Measurements from ENCODE around the gene GALNT13. TPM values are rescaled to one million over a fixed set of nuclear protein-coding genes. Genes with fewer than 3 reads are reported as not detected.

Gene GALNT13
- polyA plus RNA-seq, 3 donors: not detected

DNA sequence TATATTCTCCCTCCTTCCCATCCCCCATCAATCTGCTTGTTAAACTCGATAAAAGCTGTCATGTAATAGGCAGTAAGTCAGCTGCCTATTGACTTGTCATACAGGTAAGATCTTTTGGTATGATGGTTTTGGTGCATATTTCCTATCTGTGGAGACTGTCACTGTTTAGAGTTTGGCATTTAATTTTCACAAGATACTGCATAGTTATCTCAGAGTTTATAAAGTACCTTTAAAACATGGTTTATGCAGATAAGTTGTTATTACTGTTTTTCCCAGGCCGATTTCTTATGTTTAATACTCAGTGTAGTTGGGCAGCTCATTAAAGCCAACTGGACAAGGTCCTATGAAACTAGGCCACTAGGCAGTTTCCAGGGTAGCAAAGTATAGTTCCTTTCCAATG is 222.1 kb downstream of the GALNT13 start:
- Mint-ChIP-seq H3K9me3 (peaks cover 0 to 6% (median 0%) of the 10 kb centered on the region in 7 donors), H3K4me1 (no peaks in the 10 kb centered on the region), H3K36me3 (no peaks in the 10 kb centered on the region), H3K4me3 (no peak overlapping the region), H3K27me3 (ENCODE audit: low read depth in 3 of 3) (no peaks in the 10 kb centered on the region), H3K27ac (no peak overlapping the region)
- no peak overlapping the region for H3K27ac ChIP-seq (ENCODE audit: low read depth in 1 of 2, low read length in 2 of 2)
- no peak for DNase-seq
- no peaks in the 10 kb centered on the region for H3K36me3 ChIP-seq (replicated peaks in 1 of 2; ENCODE audit: control insufficient read depth in 1 of 2, insufficient read depth in 2 of 2, low read length in 2 of 2)
- no peaks in the 10 kb centered on the region for H3K79me2 ChIP-seq (ENCODE audit: insufficient read depth, low read length)
- H3K4me2 ChIP-seq (replicated peaks; ENCODE audit: extremely low read depth, low read length, poor library complexity, severe bottlenecking): no peak overlapping the region
- no peaks in the 10 kb centered on the region for H3K9me3 ChIP-seq (replicated peaks in 1 of 2; ENCODE audit: control insufficient read depth in 1 of 2, insufficient read depth in 1 of 2, low read length in 2 of 2)
- H2AFZ ChIP-seq (ENCODE audit: insufficient read depth, low read depth, low read length, poor library complexity, severe bottlenecking): no peak overlapping the region
- no peaks in the 10 kb centered on the region for H4K20me1 ChIP-seq (ENCODE audit: insufficient read depth, low read length)
- H3K4me3 ChIP-seq (replicated peaks in 1 of 3; ENCODE audit: low read depth in 2 of 3, low read length in 3 of 3): no peak overlapping the region
- TF ChIP-seq, protein P1, sequence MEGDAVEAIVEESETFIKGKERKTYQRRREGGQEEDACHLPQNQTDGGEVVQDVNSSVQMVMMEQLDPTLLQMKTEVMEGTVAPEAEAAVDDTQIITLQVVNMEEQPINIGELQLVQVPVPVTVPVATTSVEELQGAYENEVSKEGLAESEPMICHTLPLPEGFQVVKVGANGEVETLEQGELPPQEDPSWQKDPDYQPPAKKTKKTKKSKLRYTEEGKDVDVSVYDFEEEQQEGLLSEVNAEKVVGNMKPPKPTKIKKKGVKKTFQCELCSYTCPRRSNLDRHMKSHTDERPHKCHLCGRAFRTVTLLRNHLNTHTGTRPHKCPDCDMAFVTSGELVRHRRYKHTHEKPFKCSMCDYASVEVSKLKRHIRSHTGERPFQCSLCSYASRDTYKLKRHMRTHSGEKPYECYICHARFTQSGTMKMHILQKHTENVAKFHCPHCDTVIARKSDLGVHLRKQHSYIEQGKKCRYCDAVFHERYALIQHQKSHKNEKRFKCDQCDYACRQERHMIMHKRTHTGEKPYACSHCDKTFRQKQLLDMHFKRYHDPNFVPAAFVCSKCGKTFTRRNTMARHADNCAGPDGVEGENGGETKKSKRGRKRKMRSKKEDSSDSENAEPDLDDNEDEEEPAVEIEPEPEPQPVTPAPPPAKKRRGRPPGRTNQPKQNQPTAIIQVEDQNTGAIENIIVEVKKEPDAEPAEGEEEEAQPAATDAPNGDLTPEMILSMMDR (IDR thresholded peaks at IDR 0.05): no peak
- intact Hi-C loops (cut with micrococcal nuclease): no loop called here
- H3K27me3 ChIP-seq (ENCODE audit: control insufficient read depth in 2 of 2, insufficient read depth in 2 of 2, low read length in 2 of 2): no peaks in the 10 kb centered on the region
- no peak overlapping the region for H3K9ac ChIP-seq (ENCODE audit: insufficient read depth, low read length, poor library complexity, severe bottlenecking)
- H3K4me1 ChIP-seq (ENCODE audit: control insufficient read depth in 1 of 2, insufficient read depth in 2 of 2, low read length in 2 of 2): no peaks in the 10 kb centered on the region
- 100% methylated on average over 1 of the region's 2 CpGs for WGBS (ENCODE audit: insufficient coverage)

DNA sequence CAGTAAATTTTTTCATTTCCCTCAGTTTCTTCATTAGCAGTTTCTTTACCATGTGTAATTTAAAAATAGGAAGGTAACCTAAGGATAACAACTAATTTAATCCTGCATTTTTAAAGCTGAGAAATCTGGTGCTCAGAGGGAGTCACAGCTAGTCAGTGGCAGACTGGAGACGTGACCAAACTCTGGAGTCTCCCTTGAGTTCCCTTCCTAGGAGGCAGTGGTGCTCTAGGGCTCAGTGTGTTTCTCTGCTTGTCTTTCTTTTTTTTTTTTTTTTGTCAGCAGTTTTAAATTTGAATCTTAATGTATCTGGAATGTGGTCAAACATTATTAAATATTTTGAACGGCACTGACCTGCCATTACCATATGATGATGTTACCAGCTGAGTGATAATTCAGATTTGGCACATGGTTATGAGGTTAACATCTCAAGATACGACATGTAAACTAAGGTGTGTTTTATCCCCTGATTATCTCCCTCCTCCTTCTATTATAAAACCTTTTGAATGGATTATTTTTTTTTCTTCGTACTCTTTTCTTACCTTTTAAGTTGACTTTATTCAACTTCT is 226.2 kb downstream of the GALNT13 start:
- WGBS (ENCODE audit: insufficient coverage): no CpG with 5 or more reads among the region's 4 CpGs
- no peak overlapping the region for H3K4me2 ChIP-seq (replicated peaks; ENCODE audit: extremely low read depth, low read length, poor library complexity, severe bottlenecking)
- no peaks in the 10 kb centered on the region for H4K20me1 ChIP-seq (ENCODE audit: insufficient read depth, low read length)

More for the DNA sequence above, 226.2 kb downstream of the GALNT13 start:
- Mint-ChIP-seq H3K9me3 (peaks cover 0 to 5% (median 2%) of the 10 kb centered on the region in 7 donors), H3K36me3 (no peaks in the 10 kb centered on the region), H3K4me1 (no peaks in the 10 kb centered on the region), H3K27me3 (ENCODE audit: low read depth in 3 of 3) (no peaks in the 10 kb centered on the region), H3K27ac (no peak overlapping the region), H3K4me3 (no peak overlapping the region)
- Histone ChIP-seq H3K27me3 (ENCODE audit: control insufficient read depth in 2 of 2, insufficient read depth in 2 of 2, low read length in 2 of 2) (no peaks in the 10 kb centered on the region), H3K4me1 (ENCODE audit: control insufficient read depth in 1 of 2, insufficient read depth in 2 of 2, low read length in 2 of 2) (no peaks in the 10 kb centered on the region), H3K79me2 (ENCODE audit: insufficient read depth, low read length) (no peaks in the 10 kb centered on the region), H3K9ac (ENCODE audit: insufficient read depth, low read length, poor library complexity, severe bottlenecking) (no peak overlapping the region), H3K4me3 (replicated peaks in 1 of 3; ENCODE audit: low read depth in 2 of 3, low read length in 3 of 3) (no peak overlapping the region), H3K9me3 (replicated peaks in 1 of 2; ENCODE audit: control insufficient read depth in 1 of 2, insufficient read depth in 1 of 2, low read length in 2 of 2) (peaks cover 4 to 5% of the 10 kb centered on the region in 2 donors), H3K36me3 (replicated peaks in 1 of 2; ENCODE audit: control insufficient read depth in 1 of 2, insufficient read depth in 2 of 2, low read length in 2 of 2) (no peaks in the 10 kb centered on the region), H2AFZ (ENCODE audit: insufficient read depth, low read depth, low read length, poor library complexity, severe bottlenecking) (no peak overlapping the region), H3K27ac (ENCODE audit: low read depth in 1 of 2, low read length in 2 of 2) (no peak overlapping the region)
- TF ChIP-seq, protein P1 (IDR thresholded peaks at IDR 0.05): no peak
- intact Hi-C loops (cut with micrococcal nuclease): no loop called here
- no peak for DNase-seq

Measured in CD14-positive monocyte (primary cell).